ENCODE measurements around the gene TMEM176B.

- TF ChIP-seq, protein P1, sequence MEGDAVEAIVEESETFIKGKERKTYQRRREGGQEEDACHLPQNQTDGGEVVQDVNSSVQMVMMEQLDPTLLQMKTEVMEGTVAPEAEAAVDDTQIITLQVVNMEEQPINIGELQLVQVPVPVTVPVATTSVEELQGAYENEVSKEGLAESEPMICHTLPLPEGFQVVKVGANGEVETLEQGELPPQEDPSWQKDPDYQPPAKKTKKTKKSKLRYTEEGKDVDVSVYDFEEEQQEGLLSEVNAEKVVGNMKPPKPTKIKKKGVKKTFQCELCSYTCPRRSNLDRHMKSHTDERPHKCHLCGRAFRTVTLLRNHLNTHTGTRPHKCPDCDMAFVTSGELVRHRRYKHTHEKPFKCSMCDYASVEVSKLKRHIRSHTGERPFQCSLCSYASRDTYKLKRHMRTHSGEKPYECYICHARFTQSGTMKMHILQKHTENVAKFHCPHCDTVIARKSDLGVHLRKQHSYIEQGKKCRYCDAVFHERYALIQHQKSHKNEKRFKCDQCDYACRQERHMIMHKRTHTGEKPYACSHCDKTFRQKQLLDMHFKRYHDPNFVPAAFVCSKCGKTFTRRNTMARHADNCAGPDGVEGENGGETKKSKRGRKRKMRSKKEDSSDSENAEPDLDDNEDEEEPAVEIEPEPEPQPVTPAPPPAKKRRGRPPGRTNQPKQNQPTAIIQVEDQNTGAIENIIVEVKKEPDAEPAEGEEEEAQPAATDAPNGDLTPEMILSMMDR (IDR thresholded peaks at IDR 0.05), result no peak
- TF ChIP-seq POLR2A (IDR thresholded peaks at IDR 0.05), result no peak
Measured at GRCh38 chr7:150814328-150815001, 14.3 kb upstream of the TMEM176B start.
